NCI-H2196 (cell line): ENCODE data around the gene YKT6.

Source experiments
- DNase-seq: peaks from one replicate; lab custom pipeline; 2025; ENCODE audit not compliant: unreplicated experiment; lab: John Stamatoyannopoulos, UW

YKT6 gene

GRCh38 chr7:44257618-44258422 lies 57.0 kb downstream of the YKT6 start:
- DNase-seq: no peak

- no peak for DNase-seq
Observed at GRCh38 chr7:44258423-44258760, 57.6 kb downstream of the YKT6 start.

- no peak for DNase-seq
Observed at GRCh38 chr7:44258865-44259546, 58.2 kb downstream of the YKT6 start.

- no peak for DNase-seq
Observed at GRCh38 chr7:44259547-44260457, 59.0 kb downstream of the YKT6 start.

- no peak for DNase-seq
Observed at GRCh38 chr7:44261240-44261639, 60.5 kb downstream of the YKT6 start.

GRCh38 chr7:44262031-44262430 lies 61.3 kb downstream of the YKT6 start:
- DNase-seq: no peak

- DNase-seq: no peak
Observed at GRCh38 chr7:44263326-44264082, 62.7 kb downstream of the YKT6 start.
